ENCODE data around the gene NHSL1.

The NHSL1 gene

GRCh38 chr6:138402838-138403187, 96.5 kb downstream of the NHSL1 start:
- no peak for DNase-seq (ENCODE audit: low read depth)

GRCh38 chr6:138401960-138402837, 97.1 kb downstream of the NHSL1 start:
- no peak for DNase-seq (ENCODE audit: low read depth)

DNA sequence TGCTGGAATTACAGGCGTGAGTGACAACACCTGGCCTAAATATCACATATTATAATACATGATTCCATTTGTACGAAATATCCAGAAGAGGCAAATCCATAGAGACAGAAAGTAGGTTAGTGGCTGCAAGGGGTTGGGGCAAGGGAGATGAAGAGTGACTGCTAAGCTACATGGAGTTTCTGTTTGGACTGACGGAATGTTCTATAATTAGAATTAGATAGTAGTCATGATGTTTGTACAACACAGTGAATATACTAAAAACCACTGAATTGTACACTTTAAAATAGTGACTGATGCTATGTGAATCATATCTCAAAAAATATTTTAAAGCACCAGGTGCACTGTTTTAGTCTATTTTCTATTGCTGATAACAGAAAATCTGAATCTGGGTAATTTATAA, 99.0 kb downstream of the NHSL1 start:
- DNase-seq (ENCODE audit: low read depth), result no peak

- no peak for DNase-seq (ENCODE audit: low read depth)
Measured at GRCh38 chr6:138397128-138398122, 101.9 kb downstream of the NHSL1 start.

- no peak for DNase-seq (ENCODE audit: low read depth)
Measured at GRCh38 chr6:138396709-138397108, 102.6 kb downstream of the NHSL1 start.

- DNase-seq (ENCODE audit: low read depth), result no peak
Measured at GRCh38 chr6:138393871-138394783, 105.2 kb downstream of the NHSL1 start.

GRCh38 chr6:138389551-138389950, 109.7 kb downstream of the NHSL1 start:
- DNase-seq (ENCODE audit: low read depth), result no peak

DNA sequence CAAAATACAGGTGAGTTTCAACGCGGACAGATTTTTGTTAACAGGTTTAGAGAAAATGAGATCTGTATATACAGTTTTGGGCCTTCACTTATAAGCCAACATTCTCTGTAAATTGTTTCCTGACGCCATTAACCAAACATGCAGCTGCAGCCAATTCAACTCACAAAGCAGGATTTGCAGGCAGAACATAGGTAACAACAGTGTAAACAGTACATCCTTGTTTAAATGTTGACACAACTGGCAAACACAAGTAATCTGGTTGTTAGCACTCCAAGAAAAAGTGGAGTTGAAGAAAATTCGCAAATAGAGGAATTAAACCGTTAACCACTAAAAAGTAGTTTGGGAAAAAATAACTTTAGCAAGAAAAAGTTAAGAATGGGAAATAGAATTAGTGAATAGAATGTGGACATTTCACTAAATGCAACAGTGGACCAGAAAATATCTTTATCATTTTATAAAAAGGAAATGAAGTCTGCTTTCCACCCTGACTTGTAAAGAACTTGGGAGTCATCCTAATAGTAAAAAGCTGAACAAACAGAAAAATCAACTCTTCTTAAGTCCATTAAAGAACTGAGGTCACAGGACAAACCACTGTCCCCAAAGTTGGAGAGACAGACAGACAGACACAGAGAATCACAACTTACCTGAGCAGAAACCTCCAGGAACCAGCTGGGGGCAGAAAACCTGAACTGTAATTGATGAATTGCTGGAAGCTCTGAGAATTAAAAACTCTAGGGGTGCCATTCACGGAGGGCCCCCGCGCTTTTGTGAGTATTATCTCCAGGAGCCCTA, 111.5 kb downstream of the NHSL1 start:
- DNase-seq (ENCODE audit: low read depth), result no peak

- DNase-seq (ENCODE audit: low read depth), result no peak
Measured at GRCh38 chr6:138386897-138387296, 112.4 kb downstream of the NHSL1 start.

DNA sequence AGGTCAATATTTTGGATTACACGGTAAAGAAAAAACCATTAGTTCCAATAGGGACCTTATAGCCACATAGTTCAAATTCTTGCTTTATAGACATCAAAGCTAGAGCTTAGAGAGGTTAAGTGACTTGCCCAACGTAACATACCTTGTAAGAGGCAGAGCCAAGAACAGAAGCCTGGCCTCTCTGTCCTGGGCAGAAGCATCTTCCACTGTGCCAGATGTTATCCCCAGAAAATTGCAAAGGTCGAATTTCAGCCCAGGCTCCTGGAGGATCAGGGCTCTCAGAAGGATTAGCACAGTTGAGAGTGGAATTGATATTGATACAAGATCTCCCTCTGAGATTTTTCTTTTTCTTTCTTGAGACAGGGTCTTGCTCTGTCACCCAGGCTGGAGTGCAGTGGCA, 115.5 kb downstream of the NHSL1 start:
- DNase-seq (ENCODE audit: low read depth), result no peak

GRCh38 chr6:138382498-138383265, 116.6 kb downstream of the NHSL1 start:
- no peak for DNase-seq (ENCODE audit: low read depth)

DNA sequence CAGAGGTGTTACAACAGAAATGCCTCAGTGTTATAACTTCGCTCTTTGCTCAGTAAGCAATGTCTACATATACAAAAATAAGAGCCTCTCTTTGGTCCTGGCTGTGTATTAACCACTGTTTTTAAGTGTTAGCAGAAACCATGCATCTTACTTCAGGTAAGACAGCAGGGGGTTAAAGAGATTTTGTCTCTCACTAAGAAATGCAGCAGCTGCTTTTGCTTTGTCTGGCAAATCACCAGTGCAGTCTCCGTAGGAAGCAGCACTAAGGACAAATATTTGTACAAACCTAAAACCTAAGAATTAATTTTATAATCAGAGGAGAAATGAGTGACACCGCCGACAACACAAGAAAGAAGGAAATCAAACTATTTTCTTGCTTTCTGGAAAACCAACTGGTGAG, 120.8 kb downstream of the NHSL1 start:
- DNase-seq (ENCODE audit: low read depth), result no peak

GRCh38 chr6:138377844-138378243, 121.5 kb downstream of the NHSL1 start, which contains the start of gene SMIM28:
TSS of gene SMIM28 (plus strand) at chr6:138377905. CDS start at chr6:138378073, 168 bp downstream.
- no peak for DNase-seq (ENCODE audit: low read depth)

- DNase-seq (ENCODE audit: low read depth), result no peak
Measured at GRCh38 chr6:138377042-138377441, 122.3 kb downstream of the NHSL1 start.

DNA sequence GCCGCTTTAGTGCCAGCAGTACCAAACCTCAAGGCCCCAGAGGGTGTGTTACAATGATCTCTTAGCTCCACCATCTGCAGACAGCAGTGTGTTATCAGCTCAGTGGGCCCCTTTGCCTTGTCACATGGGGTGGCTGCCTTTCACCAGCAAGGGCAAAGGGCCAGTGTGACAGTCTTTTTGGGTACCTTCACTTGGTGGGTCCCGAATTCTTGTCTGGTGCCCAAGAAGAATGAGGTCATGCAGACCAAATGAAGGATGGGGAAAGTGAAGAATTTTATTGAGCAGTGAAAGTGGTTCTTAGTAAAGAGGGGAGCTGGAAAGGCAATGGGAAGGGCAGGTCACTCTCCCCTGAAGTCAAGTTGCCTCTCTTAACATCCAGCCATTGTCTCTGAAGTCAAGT, 124.5 kb downstream of the NHSL1 start:
- DNase-seq (ENCODE audit: low read depth), result no peak

DNA sequence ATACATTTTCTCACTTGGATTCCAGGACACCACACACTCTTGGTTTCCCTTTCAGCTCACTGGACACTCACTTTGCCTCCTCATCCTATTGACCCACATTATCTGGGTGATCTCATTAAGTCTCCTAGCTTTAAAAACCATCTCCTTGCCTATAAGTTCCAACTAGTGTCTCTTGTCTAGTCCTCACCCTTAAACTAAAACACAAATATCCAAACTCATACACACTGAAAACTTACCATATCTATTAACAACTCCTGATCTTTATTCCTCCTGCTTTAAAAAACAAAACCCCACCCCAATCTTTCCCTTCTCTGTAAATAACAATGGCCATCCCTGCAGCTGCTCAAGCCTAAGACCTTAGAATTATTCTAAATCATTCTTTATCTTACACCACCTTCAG, 125.1 kb downstream of the NHSL1 start:
- DNase-seq (ENCODE audit: low read depth), result no peak

GRCh38 chr6:138372711-138373463, 126.4 kb downstream of the NHSL1 start:
- DNase-seq (ENCODE audit: low read depth), result no peak

Measured in activated T-cell treated with anti-CD3 and anti-CD28 coated beads for 48 hours (primary cell).